Caco-2 (cell line): ENCODE measurements around the gene DGKG. TPM values are rescaled to one million over a fixed set of nuclear protein-coding genes. Genes with fewer than 3 reads are reported as not detected.
A peak's percentile ranks its signal among the peaks of the same experiment; 100 is the strongest.

Source experiments
- BruUV-seq: library from RNA; stranded (reverse); fragments of 400-500 nt; replicated peaks from 2 replicates; lab custom pipeline; 2021; lab: Mats Ljungman, UMichigan
- CTCF ChIA-PET: fragments of 300-600 bp; sonication (Branson Sonifier 250); formaldehyde crosslinking; loops from one replicate; lab custom pipeline; 2022; ENCODE audit warnings: antibody characterized with exemption; lab: Charles Lee
- POLR2A ChIA-PET: fragments of 300-600 bp; sonication (Branson Sonifier 250); formaldehyde crosslinking; loops from one replicate; lab custom pipeline; 2022; ENCODE audit warnings: antibody characterized with exemption; lab: Charles Lee
- DNase-seq, 2 experiments: peaks; one replicate each; pipeline versions ENCODE4 v3.0.0 to v3.0.0-alpha.2; 2020 to 2022
- H3K27me3 ChIP-seq: replicated peaks from 2 replicates; pipeline ENCODE4 v1.6.0; 2011; ENCODE audit warnings: low read length; ENCODE audit not compliant: control insufficient read depth, insufficient read depth
- H3K36me3 ChIP-seq: 2 replicates; pipeline ENCODE4 v1.5.1; 2011; ENCODE audit warnings: low read length; ENCODE audit not compliant: control insufficient read depth, insufficient read depth
- H3K4me1 ChIP-seq: fragments of 250-450 bp; sonication (Bioruptor Pico); 2 replicates; pipeline ENCODE4 v1.5.1; 2020; ENCODE audit warnings: mild to moderate bottlenecking
- H3K4me3 ChIP-seq: 2 replicates; pipeline ENCODE4 v1.5.1; 2011; ENCODE audit warnings: low read depth, mild to moderate bottlenecking, control low read depth, low read length
- H3K9me3 ChIP-seq: fragments of 250-450 bp; sonication (Bioruptor Pico); 2 replicates; pipeline ENCODE4 v1.5.1; 2020; ENCODE audit warnings: mild to moderate bottlenecking, moderate library complexity
- H3K27ac Mint-ChIP-seq: one replicate; pipeline ENCODE4 v1.8.0; 2022; ENCODE audit warnings: mixed read lengths; ENCODE audit not compliant: unreplicated experiment
- H3K27me3 Mint-ChIP-seq: one replicate; pipeline ENCODE4 v1.8.0; 2022; ENCODE audit warnings: mixed read lengths; ENCODE audit not compliant: insufficient read depth, unreplicated experiment
- H3K36me3 Mint-ChIP-seq: one replicate; pipeline ENCODE4 v1.8.0; 2022; ENCODE audit warnings: mild to moderate bottlenecking, mixed read lengths; ENCODE audit not compliant: insufficient read depth, unreplicated experiment
- H3K4me1 Mint-ChIP-seq: one replicate; pipeline ENCODE4 v1.8.0; 2022; ENCODE audit warnings: low read depth, mixed read lengths; ENCODE audit not compliant: unreplicated experiment
- H3K4me3 Mint-ChIP-seq: one replicate; pipeline ENCODE4 v1.8.0; 2022; ENCODE audit warnings: mild to moderate bottlenecking, moderate library complexity, mixed read lengths; ENCODE audit not compliant: unreplicated experiment
- H3K9me3 Mint-ChIP-seq: one replicate; pipeline ENCODE4 v1.8.0; 2022; ENCODE audit warnings: mixed read lengths; ENCODE audit not compliant: unreplicated experiment
- CTCF ChIP-seq, 2 experiments: fragments of 200-600 bp in 1 of 2; IDR thresholded peaks; 1 replicate in 1 of 2; 2 replicates in 1 of 2; pipeline versions ENCODE4 v1.5.1 to v1.8.0; 2011 to 2022; ENCODE audit warnings: antibody characterized with exemption in 1 of 2, control low read depth in 1 of 2, inconsistent platforms in 1 of 2, low read depth in 1 of 2, low read length in 1 of 2, mild to moderate bottlenecking in 1 of 2, moderate library complexity in 1 of 2; ENCODE audit not compliant: insufficient read depth in 1 of 2, severe bottlenecking in 1 of 2, unreplicated experiment in 1 of 2
- intact Hi-C: fragments of 100-400 bp; cut with micrococcal nuclease; formaldehyde crosslinking; loops from one replicate; pipeline ENCODE4 v1.10.0; 2022; ENCODE audit not compliant: unreplicated experiment
- total RNA-seq: library from RNA; stranded (reverse); gene quantifications from 2 replicates; pipeline ENCODE4 v1.2.3, GENCODE V29; 2022

The DGKG gene
- total RNA-seq, 1 experiment from 2014 or later: 0.32 TPM

GRCh38 chr3:186102687-186103086, 259.3 kb downstream of the DGKG start:
- no peak for DNase-seq
- intact Hi-C loops: no loop called here
- BruUV-seq: no TSS peak
- Mint-ChIP-seq H3K4me3 (no peak overlapping the region), H3K9me3 (no peaks in the 10 kb centered on the region), H3K36me3 (peaks cover 3% of the 10 kb centered on the region), H3K4me1 (peaks cover 26% of the 10 kb centered on the region), H3K27ac (no peak overlapping the region), H3K27me3 (no peaks in the 10 kb centered on the region)
- CTCF ChIA-PET: no interaction called here
- H3K27me3 ChIP-seq: no peaks in the 10 kb centered on the region
- no peak overlapping the region for H3K4me3 ChIP-seq
- POLR2A ChIA-PET: no interaction called here
- TF ChIP-seq CTCF (IDR thresholded peaks at IDR 0.05; ENCODE audit: insufficient read depth in 1 of 2, low read depth in 1 of 2, low read length in 1 of 2, severe bottlenecking in 1 of 2, unreplicated experiment in 1 of 2): no peak
- H3K4me1 ChIP-seq: no peaks in the 10 kb centered on the region
- no peaks in the 10 kb centered on the region for H3K36me3 ChIP-seq
- H3K9me3 ChIP-seq: no peaks in the 10 kb centered on the region

- Histone ChIP-seq H3K36me3 (no peaks in the 10 kb centered on the region), H3K4me1 (peaks cover 8% of the 10 kb centered on the region; the same call in 1 of the 2 replicates), H3K27me3 (no peaks in the 10 kb centered on the region), H3K9me3 (no peaks in the 10 kb centered on the region), H3K4me3 (no peak overlapping the region)
- BruUV-seq: no TSS peak
- Mint-ChIP-seq H3K9me3 (no peaks in the 10 kb centered on the region), H3K4me3 (no peak overlapping the region), H3K27ac (no peak overlapping the region), H3K27me3 (no peaks in the 10 kb centered on the region), H3K4me1 (peaks cover 14% of the 10 kb centered on the region), H3K36me3 (no peaks in the 10 kb centered on the region)
- no peak for TF ChIP-seq CTCF (IDR thresholded peaks at IDR 0.05; ENCODE audit: insufficient read depth in 1 of 2, low read depth in 1 of 2, low read length in 1 of 2, severe bottlenecking in 1 of 2, unreplicated experiment in 1 of 2)
- no peak for DNase-seq
- CTCF ChIA-PET: no interaction called here
- POLR2A ChIA-PET: no interaction called here
- intact Hi-C loops: no loop called here
Observed at GRCh38 chr3:186100398-186100797, 261.6 kb downstream of the DGKG start.

GRCh38 chr3:186099178-186099577, 262.9 kb downstream of the DGKG start:
- Histone ChIP-seq H3K36me3 (no peaks in the 10 kb centered on the region), H3K4me3 (no peak overlapping the region), H3K4me1 (peaks cover 8% of the 10 kb centered on the region; the same call in 1 of the 2 replicates), H3K9me3 (no peaks in the 10 kb centered on the region), H3K27me3 (no peaks in the 10 kb centered on the region)
- Mint-ChIP-seq H3K4me1 (peaks cover 13% of the 10 kb centered on the region), H3K4me3 (peak overlapping the region; percentile 85), H3K36me3 (no peaks in the 10 kb centered on the region), H3K27ac (no peak overlapping the region), H3K9me3 (no peaks in the 10 kb centered on the region), H3K27me3 (no peaks in the 10 kb centered on the region)
- no peak for DNase-seq
- no TSS peak for BruUV-seq
- ChIA-PET CTCF (no interaction called here), POLR2A (no interaction called here)
- TF ChIP-seq CTCF (IDR thresholded peaks at IDR 0.05; ENCODE audit: insufficient read depth in 1 of 2, low read depth in 1 of 2, low read length in 1 of 2, severe bottlenecking in 1 of 2, unreplicated experiment in 1 of 2): no peak
- intact Hi-C loops: loop anchor here (10.0 kb wide), 1 partner anchor 446 kb away; the partner anchor contains the start of gene CRYGS
